Measurements from ENCODE around the gene ABCA1.
A peak's percentile ranks its signal among the peaks of the same experiment; 100 is the strongest.
"Not testable (repeated sequence)": the region's sequence is repeated elsewhere in the genome, so short reads cannot be mapped to it uniquely, and the experiment has no call there.

Gene ABCA1

GRCh38 chr9:104856413-104856941 lies 71.5 kb downstream of the ABCA1 start:
- Histone ChIP-seq H3K9me3 (ENCODE audit: severe bottlenecking) (no peaks in the 10 kb centered on the region), H3K4me3 (ENCODE audit: low read depth, low read length) (no peak overlapping the region), H3K36me3 (no peaks in the 10 kb centered on the region), H3K27me3 (ENCODE audit: insufficient read depth, low read depth, severe bottlenecking) (no peaks in the 10 kb centered on the region), H3K27ac (no peak overlapping the region)
- no peak for TF ChIP-seq CTCF (IDR thresholded peaks at IDR 0.05; ENCODE audit: low read depth, low read length)
- peak; percentile 49 for DNase-seq

- no peaks in the 10 kb centered on the region for H3K36me3 ChIP-seq
- H3K27ac ChIP-seq: no peak overlapping the region
- H3K27me3 ChIP-seq (ENCODE audit: insufficient read depth, low read depth, severe bottlenecking): no peaks in the 10 kb centered on the region
- TF ChIP-seq CTCF (IDR thresholded peaks at IDR 0.05; ENCODE audit: low read depth, low read length): no peak
- DNase-seq: no peak
- no peak overlapping the region for H3K4me3 ChIP-seq (ENCODE audit: low read depth, low read length)
- no peaks in the 10 kb centered on the region for H3K9me3 ChIP-seq (ENCODE audit: severe bottlenecking)
Measured at GRCh38 chr9:104855807-104856206, 72.1 kb downstream of the ABCA1 start.

- not testable (repeated sequence) for H3K27ac ChIP-seq; H3K9me3 ChIP-seq (ENCODE audit: severe bottlenecking); DNase-seq; H3K36me3 ChIP-seq; H3K27me3 ChIP-seq (ENCODE audit: insufficient read depth, low read depth, severe bottlenecking); H3K4me3 ChIP-seq (ENCODE audit: low read depth, low read length)
Measured at GRCh38 chr9:104855258-104855657, 72.7 kb downstream of the ABCA1 start.

- DNase-seq: no peak
- Histone ChIP-seq H3K36me3 (no peaks in the 10 kb centered on the region), H3K27me3 (ENCODE audit: insufficient read depth, low read depth, severe bottlenecking) (no peaks in the 10 kb centered on the region), H3K27ac (no peak overlapping the region), H3K4me3 (ENCODE audit: low read depth, low read length) (no peak overlapping the region), H3K9me3 (ENCODE audit: severe bottlenecking) (no peaks in the 10 kb centered on the region)
- no peak for TF ChIP-seq CTCF (IDR thresholded peaks at IDR 0.05; ENCODE audit: low read depth, low read length)
Measured at GRCh38 chr9:104854613-104855012, 73.3 kb downstream of the ABCA1 start.

- Histone ChIP-seq H3K36me3 (no peaks in the 10 kb centered on the region), H3K4me3 (ENCODE audit: low read depth, low read length) (no peak overlapping the region), H3K27ac (no peak overlapping the region), H3K9me3 (ENCODE audit: severe bottlenecking) (no peaks in the 10 kb centered on the region), H3K27me3 (ENCODE audit: insufficient read depth, low read depth, severe bottlenecking) (no peaks in the 10 kb centered on the region)
- TF ChIP-seq CTCF (IDR thresholded peaks at IDR 0.05; ENCODE audit: low read depth, low read length): no peak
- DNase-seq: no peak
Measured at GRCh38 chr9:104853683-104854082, 74.3 kb downstream of the ABCA1 start.

- Histone ChIP-seq H3K36me3 (no peaks in the 10 kb centered on the region), H3K4me3 (ENCODE audit: low read depth, low read length) (no peak overlapping the region), H3K27me3 (ENCODE audit: insufficient read depth, low read depth, severe bottlenecking) (no peaks in the 10 kb centered on the region), H3K27ac (no peak overlapping the region), H3K9me3 (ENCODE audit: severe bottlenecking) (no peaks in the 10 kb centered on the region)
- no peak for TF ChIP-seq CTCF (IDR thresholded peaks at IDR 0.05; ENCODE audit: low read depth, low read length)
- DNase-seq: no peak
Measured at GRCh38 chr9:104853159-104853558, 74.8 kb downstream of the ABCA1 start.

Measured in WERI-Rb-1 (cell line).